Colonic mucosa (tissue), 4 donors: ENCODE data around the gene MTFP1. TPM values are rescaled to one million over a fixed set of nuclear protein-coding genes. Genes with fewer than 3 reads are reported as not detected.

Source experiments
- DNase-seq: peaks from one replicate; pipeline ENCODE4 v3.0.0-alpha.2; 2020
- H3K27ac ChIP-seq: fragments of 200-600 bp; one replicate; pipeline ENCODE4 v1.8.0; 2021
- H3K27me3 ChIP-seq: fragments of 200-600 bp; one replicate; pipeline ENCODE4 v1.8.0; 2021
- H3K36me3 ChIP-seq: fragments of 200-600 bp; one replicate; pipeline ENCODE4 v1.8.0; 2021
- H3K4me1 ChIP-seq: fragments of 200-600 bp; one replicate; pipeline ENCODE4 v1.8.0; 2021; ENCODE audit warnings: mild to moderate bottlenecking
- H3K4me3 ChIP-seq: fragments of 200-600 bp; one replicate; pipeline ENCODE4 v1.8.0; 2021
- H3K9ac ChIP-seq, 2 donors: one replicate each; pipeline ENCODE4 v1.7.0; 2013; ENCODE audit warnings: control low read depth in 2 of 2, low read depth in 2 of 2, low read length in 2 of 2
- H3K9me3 ChIP-seq: fragments of 200-600 bp; one replicate; pipeline ENCODE4 v1.8.0; 2021
- intact Hi-C: fragments of 100-400 bp; cut with DNase I; formaldehyde crosslinking; loops from one replicate; pipeline ENCODE4 v1.14.1; 2022
- total RNA-seq, 2 donors: library from RNA; stranded (reverse); fragmentation: NEBNext Ultra II Directional in 1 of 2; extraction: Animal tissue kit (Norgen Biotek cat#: 25700) in 1 of 2; gene quantifications; one replicate each; pipeline ENCODE4 v1.2.1, GENCODE V29; 2021
- TF ChIP-seq, protein P1 (sequence below): fragments of 200-600 bp; IDR thresholded peaks from one replicate; pipeline ENCODE4 v1.8.0; 2022; ENCODE audit warnings: antibody characterized with exemption, mild to moderate bottlenecking
- donor health status: healthy.
- donor health status: DM: no; HTN: no; CAD: no.
- donor health status: DM: no; HTN: no; CAD: no.

The MTFP1 gene
- total RNA-seq, 2 donors from 2014 or later: 39.7 to 55.1 TPM

DNA sequence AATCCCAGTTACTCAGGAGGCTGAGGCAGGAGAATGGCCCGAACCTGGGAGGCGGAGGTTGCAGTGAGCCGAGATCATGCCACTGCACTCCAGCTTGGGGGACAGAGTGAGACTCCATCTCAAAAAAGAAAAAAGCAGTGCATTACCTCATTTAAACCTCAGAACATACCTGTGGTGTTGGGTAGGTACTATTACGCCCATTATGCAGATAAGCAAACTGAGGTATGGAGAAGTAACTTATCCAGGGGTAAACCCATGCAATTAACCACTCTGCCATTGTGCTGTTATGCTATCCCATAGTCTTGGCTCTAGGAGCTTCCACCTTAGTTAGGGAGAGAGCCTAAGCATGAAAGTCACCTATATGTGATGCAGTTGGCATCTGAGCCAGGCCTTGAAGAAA is 48.6 kb downstream of the MTFP1 start:
- no peaks in the 10 kb centered on the region for H3K9me3 ChIP-seq
- no peaks in the 10 kb centered on the region for H3K4me1 ChIP-seq
- H3K9ac ChIP-seq: no peak overlapping the region
- DNase-seq: no peak
- intact Hi-C loops: no loop called here
- H3K27ac ChIP-seq: no peak overlapping the region
- no peaks in the 10 kb centered on the region for H3K36me3 ChIP-seq
- H3K27me3 ChIP-seq: no peaks in the 10 kb centered on the region
- no peak overlapping the region for H3K4me3 ChIP-seq
- TF ChIP-seq, protein P1, sequence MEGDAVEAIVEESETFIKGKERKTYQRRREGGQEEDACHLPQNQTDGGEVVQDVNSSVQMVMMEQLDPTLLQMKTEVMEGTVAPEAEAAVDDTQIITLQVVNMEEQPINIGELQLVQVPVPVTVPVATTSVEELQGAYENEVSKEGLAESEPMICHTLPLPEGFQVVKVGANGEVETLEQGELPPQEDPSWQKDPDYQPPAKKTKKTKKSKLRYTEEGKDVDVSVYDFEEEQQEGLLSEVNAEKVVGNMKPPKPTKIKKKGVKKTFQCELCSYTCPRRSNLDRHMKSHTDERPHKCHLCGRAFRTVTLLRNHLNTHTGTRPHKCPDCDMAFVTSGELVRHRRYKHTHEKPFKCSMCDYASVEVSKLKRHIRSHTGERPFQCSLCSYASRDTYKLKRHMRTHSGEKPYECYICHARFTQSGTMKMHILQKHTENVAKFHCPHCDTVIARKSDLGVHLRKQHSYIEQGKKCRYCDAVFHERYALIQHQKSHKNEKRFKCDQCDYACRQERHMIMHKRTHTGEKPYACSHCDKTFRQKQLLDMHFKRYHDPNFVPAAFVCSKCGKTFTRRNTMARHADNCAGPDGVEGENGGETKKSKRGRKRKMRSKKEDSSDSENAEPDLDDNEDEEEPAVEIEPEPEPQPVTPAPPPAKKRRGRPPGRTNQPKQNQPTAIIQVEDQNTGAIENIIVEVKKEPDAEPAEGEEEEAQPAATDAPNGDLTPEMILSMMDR: no peak

DNA sequence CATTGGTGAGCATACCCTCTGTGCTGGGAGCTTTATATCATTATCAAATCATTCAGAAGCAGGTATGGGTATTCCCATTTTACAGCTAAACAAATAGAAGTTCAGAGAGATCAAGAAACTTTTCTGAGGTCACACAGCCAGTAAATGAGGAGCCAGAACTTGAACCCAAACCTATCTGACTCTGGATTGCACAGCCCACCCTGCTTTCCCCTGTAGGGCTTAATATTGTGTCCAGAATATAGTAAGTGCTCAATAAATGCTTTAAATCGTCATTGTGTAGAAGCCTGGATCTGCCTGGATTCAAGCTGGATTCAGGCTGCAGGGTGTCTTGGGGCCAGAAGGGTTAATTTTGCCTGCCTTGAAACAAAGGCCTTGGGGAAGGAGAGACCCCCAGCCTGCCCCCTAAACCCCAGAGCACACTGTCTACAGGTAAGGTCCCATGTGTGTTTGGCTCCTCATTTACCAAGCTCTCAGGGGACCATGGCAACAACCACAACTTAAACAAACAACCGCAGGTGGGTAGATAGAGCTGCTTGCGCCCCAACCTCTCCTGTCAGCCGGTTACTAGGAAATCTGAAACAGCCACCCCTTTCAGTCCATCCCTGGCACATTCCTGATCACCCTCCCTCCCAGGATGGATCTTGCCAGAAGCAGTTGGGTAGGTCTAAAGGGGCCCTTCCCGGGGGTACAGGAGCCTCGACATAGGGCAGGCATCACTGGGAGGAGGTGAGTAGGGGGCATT is 49.3 kb downstream of the MTFP1 start:
- TF ChIP-seq, protein P1: no peak
- Histone ChIP-seq H3K9me3 (no peaks in the 10 kb centered on the region), H3K27me3 (no peaks in the 10 kb centered on the region), H3K4me3 (no peak overlapping the region), H3K4me1 (no peaks in the 10 kb centered on the region), H3K9ac (no peak overlapping the region), H3K27ac (no peak overlapping the region), H3K36me3 (no peaks in the 10 kb centered on the region)
- intact Hi-C loops: no loop called here
- no peak for DNase-seq

Other genes starting within 250 kb of the MTFP1 start
- 10 to 100 TPM in 1 of 2 donors, 1 to 10 TPM in 1; 9.5 to 12.5 TPM for gene LIF, start 179.0 kb upstream of the MTFP1 start, total RNA-seq
- under 1 TPM; 0.21 to 0.44 TPM for gene OSM, start 158.9 kb upstream of the MTFP1 start, total RNA-seq
- gene CASTOR1, start 136.3 kb upstream of the MTFP1 start, total RNA-seq: 1 to 10 TPM; 4.5 to 5.0 TPM
- gene TBC1D10A, start 98.8 kb upstream of the MTFP1 start, total RNA-seq: 10 to 100 TPM; 34.3 to 35.8 TPM
- 100 to 1,000 TPM; 151 to 194 TPM for gene SF3A1, start 68.9 kb upstream of the MTFP1 start, total RNA-seq
- 1 to 10 TPM; 1.1 to 1.6 TPM for gene CCDC157, start 68.8 kb upstream of the MTFP1 start, total RNA-seq
- 1 to 10 TPM; 5.8 to 9.4 TPM for gene RNF215, start 38.4 kb upstream of the MTFP1 start, total RNA-seq
- 10 to 100 TPM in 1 of 2 donors, 1 to 10 TPM in 1; 2.0 to 10.3 TPM for gene SEC14L2, start 28.8 kb upstream of the MTFP1 start, total RNA-seq
- gene SEC14L3, start 46.2 kb downstream of the MTFP1 start, total RNA-seq: not detected
- gene SEC14L4, start 79.9 kb downstream of the MTFP1 start, total RNA-seq: not detected
- not detected for gene SEC14L6, start 121.0 kb downstream of the MTFP1 start, total RNA-seq
- gene GAL3ST1, start 148.9 kb downstream of the MTFP1 start, total RNA-seq: 10 to 100 TPM; 13.4 to 18.8 TPM
- 10 to 100 TPM; 44.2 to 98.3 TPM for gene PES1, start 166.1 kb downstream of the MTFP1 start, total RNA-seq
- gene TCN2, start 181.4 kb downstream of the MTFP1 start, total RNA-seq: 10 to 100 TPM in 1 of 2 donors, 1 to 10 TPM in 1; 9.3 to 27.0 TPM
- 1 to 10 TPM; 5.7 to 7.0 TPM for gene SLC35E4, start 210.0 kb downstream of the MTFP1 start, total RNA-seq
- 10 to 100 TPM; 15.2 to 17.1 TPM for gene DUSP18, start 242.1 kb downstream of the MTFP1 start, total RNA-seq